Epidermal melanocyte (primary cell): ENCODE results near the gene MYO3B.
A peak's percentile ranks its signal among the peaks of the same experiment; 100 is the strongest.

Experiments
- DNase-seq: peaks from one replicate; pipeline ENCODE4 v3.0.0; 2011; ENCODE audit warnings: low spot score; ENCODE audit not compliant: insufficient read length

Gene MYO3B

DNA sequence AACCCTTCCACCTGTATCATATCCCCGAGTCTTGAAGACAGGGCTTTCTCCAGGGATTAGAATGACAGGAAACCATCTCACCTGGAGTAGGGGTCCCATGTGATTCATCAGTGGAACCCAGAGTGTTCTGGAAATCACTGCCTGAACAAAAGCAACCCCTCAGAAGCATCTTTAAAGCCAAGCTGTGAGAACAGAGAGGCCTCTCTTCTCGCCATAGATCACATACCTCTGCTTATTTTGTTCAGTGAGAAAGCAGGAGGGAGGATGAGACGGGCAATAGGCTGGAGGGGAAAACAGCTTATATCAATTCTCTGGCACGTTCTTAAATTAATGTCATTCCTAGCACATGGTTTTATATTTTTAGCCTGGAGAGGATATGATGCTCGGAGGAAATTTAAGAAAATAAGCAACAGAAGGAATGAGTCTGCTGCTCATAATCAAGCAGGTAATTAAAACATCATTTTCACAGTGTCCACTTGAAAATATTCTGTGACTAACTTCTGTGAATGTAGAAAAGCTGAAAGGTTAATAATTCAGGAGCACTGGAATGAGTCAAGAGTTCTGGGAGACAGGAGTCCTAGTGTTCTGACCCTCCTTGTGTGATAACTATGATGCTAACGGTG is 323.6 kb downstream of the MYO3B start:
- no peak for DNase-seq

- DNase-seq: no peak
Observed at GRCh38 chr2:170502361-170503130, 324.6 kb downstream of the MYO3B start.

DNA sequence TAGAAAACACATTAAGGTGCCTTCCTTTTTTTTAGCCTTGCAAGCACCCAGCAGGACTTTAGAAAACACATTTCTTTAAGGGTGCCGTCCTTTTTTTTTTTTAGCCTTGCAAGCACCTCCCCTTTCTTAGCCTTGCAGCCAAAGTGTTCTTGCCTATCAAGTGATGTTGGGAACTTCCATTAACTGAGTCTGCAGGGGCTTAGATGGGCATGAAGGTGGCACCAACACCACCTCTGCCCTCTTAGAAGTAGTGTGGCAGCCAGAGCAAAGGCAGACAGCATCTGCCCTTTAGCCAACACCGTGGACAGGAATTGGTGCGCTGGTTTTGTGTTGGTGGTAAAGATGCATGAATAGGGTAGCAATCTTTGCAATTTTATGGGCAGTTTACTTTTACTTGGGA is 325.6 kb downstream of the MYO3B start:
- no peak for DNase-seq

DNA sequence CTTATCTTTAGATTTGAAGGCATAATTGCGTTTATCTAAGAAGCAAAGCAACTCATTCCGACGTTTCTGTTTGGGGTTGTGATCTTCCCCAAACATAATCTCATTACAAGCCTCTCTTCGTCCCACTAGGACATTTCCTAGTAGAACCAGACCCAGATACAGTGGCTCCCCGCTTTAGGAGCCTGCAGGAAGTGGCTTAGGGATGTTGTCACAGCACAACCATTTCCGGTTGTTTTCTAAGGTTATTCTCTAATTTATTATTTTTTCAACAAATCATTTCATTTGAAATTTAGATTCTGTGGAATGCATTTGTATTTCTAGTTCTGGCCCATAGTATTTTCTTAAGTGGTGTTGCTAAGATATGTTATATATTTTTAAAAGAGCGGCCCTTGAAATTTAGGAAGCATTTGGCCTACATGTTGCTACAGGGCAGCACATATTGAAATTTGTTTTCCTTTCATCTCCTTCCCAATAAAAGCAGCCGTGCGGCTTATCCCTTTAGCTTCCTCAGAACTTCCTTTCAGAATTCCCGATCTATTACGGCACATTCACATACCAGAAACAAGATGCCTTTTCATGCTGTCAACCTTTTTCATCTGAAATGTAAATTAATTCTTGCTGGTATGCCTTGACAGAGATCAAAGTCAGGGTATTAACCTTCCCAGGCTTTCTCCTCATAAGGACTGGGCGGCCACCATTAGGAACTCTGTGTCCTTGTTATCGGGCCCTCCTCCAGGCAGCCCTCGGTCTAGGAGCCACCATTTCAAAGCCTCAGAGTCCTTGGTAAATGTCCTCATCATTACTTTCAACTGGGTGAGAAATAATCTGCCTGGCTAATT is 326.2 kb downstream of the MYO3B start:
- no peak for DNase-seq

- DNase-seq: no peak
Observed at GRCh38 chr2:170504810-170505145, 326.8 kb downstream of the MYO3B start.

DNA sequence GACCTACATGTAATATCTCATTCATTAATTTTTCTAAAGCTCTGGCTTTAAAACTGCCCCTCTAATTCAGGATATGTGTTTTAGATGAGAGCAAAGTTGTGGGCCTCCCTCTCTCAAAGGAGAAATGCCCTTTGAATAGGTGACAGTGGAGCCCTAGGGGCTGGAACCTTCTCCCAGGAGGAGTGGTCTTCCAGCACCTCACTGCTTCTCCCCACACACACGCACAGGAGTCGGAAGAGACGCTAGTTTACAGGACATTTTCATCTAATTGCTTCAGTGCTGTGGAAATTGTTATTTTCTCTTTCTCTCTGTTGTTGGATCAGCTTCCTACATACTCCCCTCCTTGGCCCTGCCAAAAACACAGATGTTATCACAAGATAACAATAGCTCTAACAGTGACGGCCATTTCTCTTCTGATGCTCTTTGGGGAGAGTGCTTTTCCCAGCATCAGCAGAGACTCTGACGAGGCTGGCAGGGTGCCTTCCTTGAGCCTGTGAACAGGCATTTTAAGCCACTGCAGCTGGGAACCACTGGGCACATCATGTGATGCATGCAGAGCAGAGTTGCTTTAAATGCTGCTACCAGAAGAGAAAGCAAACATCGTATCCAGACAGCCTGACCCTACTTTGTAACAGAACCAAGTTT is 327.8 kb downstream of the MYO3B start:
- no peak for DNase-seq

GRCh38 chr2:170509452-170510193 is 331.7 kb downstream of the MYO3B start:
- no peak for DNase-seq

GRCh38 chr2:170512266-170512665 is 334.3 kb downstream of the MYO3B start:
- no peak for DNase-seq

DNA sequence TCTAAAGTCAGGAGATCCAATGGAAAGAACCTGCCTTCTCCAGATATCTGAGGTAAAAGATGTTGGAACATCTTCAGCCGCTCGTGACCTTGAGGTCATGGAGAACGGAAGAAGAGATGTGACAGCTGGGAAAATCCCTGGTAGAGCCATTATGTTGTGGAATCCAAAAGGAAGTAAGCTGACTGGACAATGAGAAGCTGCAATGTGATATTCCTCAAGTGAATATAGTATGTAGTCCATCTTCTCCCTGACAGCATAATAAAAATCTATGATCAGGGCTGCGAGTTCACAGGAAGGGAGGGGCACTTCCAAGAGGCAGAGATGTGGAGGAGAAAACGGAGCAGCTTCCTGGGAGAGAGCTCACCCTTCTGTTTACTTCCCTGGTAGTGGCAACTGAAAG is 336.2 kb downstream of the MYO3B start:
- DNase-seq: no peak

DNA sequence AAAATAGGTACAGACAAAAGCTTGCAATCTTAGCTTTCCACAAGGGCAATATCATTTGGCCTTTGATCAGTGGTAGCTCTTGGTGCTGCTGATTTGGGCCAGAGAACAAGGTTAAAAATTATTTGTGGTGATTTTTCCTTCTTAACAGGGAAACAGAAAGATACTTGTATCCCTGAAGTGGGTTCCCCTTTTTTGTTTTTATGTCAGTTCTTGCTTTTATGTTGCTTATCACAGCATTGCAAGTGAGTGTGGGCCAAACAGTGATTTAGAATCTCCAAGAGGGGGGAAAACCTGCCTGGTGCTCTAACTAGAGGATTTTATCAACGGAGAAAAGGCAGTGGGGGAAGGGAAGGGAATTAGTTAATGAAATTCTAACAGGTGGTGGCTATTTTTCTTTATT is 339.6 kb downstream of the MYO3B start:
- no peak for DNase-seq

GRCh38 chr2:170518911-170519310 is 341.0 kb downstream of the MYO3B start:
- no peak for DNase-seq

GRCh38 chr2:170521299-170521698 is 343.4 kb downstream of the MYO3B start:
- DNase-seq: no peak

DNA sequence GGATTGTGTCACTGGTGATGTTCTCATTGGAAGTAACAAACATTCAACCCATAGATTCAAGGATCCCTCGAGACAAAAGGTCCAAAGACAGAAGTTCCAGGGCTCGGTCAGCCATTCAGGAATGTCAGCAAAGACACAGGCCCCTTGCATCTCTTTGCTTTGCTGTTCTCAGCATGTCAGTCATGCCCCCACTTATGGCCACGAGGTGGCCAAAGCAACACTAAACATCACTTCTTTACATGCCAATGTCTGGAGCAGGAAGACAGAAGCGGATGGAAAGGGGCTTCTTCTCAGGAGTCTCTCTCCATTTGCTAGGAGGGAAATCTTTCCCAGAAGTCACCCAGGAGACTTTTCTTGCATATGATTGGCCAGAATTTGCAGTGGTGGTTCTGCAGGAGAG is 345.6 kb downstream of the MYO3B start:
- DNase-seq: no peak

DNA sequence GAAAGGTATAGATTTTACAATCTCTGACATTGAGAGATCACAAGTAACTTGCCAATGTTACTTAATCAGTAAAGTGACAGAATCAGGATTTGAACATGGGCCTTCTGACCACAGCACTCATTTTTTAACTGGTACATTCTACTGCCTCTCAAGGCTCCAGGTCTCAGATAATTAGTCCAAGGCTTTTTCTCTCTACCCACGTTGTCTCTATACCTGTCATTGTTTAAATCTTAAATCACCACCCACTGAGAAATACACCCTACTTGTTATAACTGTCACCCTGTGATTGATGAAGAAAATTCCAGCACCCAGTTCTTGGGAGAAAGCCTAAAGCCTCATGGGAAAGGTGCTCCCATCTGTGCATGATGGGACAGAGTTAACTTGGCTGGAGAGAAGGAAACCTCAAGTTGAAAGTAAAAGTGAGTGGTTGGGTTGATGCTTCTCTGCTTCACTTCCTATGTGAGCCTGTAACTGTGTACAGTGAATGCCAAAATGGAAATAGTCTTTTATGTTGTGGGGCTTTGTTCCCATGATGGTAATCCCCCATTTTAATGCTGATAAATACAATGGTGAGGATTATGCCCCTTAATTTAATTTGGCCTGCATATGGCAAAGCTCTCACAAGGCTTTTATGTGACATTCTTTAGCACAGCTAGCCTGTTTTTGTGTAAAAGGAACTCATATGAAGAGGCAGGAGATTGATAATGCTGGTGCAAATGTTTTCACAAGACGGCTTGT is 347.1 kb downstream of the MYO3B start:
- DNase-seq: no peak

DNA sequence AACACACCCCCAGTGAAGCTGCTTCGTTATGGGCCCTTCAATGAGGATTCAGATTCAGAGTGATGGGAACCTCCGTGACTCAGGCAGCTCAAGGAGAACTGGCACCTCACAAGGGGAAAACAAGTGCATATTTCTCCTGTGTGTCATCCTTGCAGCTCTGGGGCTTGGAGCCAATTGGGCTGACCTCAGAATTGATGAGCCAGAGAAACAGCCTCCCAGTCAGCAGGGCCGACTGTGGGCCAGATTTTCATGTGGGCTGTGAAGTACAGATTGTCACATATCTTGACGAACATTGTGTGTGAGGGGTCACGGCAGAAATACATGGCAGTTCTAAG is 347.6 kb downstream of the MYO3B start:
- peak; percentile 79 for DNase-seq

GRCh38 chr2:170530284-170530745 is 352.4 kb downstream of the MYO3B start:
- no peak for DNase-seq

DNA sequence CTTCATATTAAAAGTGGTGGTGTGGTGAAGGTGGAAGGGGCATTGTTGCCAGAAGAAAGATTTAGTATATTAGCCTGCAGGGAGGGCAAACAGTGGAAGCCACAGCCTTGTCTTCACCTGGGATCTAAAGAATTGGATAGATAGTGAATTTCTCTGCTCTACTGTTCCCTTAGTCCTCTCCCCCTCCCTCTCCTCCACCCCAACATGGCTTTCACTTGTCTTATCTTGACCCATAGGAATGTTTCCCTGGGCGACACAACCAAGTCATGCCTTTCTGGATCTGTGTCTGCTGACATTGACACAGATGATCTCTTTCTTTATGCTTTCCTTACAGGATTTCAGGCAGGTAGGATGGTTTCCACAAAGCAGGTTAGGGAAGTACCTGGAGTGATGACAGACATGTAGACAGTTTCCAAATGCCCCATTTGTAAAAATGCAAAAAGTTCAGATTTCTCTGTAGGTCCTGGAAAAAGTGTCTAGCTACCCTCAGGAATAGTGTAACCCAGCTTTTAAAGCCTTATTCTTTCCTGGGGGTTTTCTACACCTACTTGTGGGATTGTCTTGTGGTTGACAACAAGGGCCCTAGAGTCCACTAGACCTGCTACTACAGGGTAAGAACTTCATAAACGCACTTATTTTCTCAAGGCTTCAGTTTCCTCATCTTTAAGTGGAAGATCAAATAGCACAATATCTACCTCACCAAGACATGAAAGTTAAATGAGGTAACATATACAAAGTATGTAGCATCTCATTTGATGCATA is 353.0 kb downstream of the MYO3B start:
- DNase-seq: no peak

GRCh38 chr2:170531876-170532275 is 353.9 kb downstream of the MYO3B start:
- no peak for DNase-seq

DNA sequence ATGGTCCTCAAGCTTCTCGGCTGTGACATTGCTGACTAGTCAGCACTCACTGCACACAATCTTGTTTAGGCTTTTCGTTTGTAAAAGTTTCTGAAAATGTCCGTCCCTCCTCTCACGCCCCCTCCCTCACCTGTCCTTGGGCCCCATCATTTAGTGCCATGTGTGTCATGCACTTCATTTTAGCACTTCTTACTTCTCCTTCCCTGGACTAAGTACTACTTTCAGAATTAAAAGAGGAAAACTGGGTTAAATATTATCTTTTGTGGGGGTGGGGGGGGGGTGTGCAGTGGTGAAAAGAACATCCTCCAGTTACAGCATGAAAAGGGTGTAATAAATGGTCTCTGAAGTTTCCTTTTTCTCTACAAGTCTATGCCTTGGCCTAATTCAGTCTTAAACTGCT is 355.2 kb downstream of the MYO3B start:
- no peak for DNase-seq

DNA sequence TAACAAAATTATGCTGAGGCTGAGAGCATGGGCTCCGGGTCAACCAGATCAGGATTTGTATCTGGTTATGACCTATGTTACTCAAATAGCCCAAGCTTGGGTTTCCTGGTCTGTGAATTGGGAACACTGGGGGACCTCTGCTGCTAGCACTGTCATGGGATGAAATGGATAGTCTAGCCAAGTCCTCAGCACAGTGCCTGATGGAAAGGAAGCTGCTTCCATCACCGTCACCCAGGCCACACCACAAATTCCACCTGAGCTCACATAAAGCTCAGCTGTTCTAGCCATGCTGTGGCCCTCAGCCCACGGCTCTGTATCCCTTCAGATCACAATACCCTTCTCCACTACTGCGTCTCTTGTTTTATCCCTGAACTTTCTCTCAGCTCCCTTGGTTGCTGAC is 357.6 kb downstream of the MYO3B start:
- no peak for DNase-seq
